ENCODE measurements around the gene DHX35.
A peak's percentile ranks its signal among the peaks of the same experiment; 100 is the strongest.

The DHX35 gene

DNA sequence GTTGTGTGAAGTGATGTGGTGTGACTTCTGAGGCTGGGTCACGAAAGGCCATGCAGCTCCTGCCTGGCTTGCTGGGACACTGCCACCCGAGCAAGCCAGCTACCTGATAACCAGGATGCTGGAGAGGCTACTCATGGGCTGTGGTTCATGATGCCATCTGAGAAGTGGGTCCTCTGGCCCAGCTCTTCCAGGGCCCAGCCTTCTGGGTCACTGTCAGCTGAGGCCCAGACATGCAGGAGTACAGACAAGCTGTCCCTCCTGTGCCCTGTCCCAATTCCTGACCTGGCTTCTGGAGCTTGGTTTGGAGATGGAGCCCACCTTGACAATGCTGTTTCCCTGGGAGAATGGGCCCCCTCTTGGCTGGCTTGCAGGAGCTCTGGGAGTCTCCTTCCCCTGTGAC lies 87.0 kb downstream of the DHX35 start:
- Histone ChIP-seq H2BK12ac (ENCODE audit: low read length in 2 of 2) (no peak overlapping the region), H3K18ac (ENCODE audit: low read depth in 1 of 2, low read length in 2 of 2) (no peak overlapping the region), H2BK5ac (ENCODE audit: low read depth, low read length, poor library complexity, severe bottlenecking) (no peak overlapping the region), H3K4ac (ENCODE audit: low read depth in 1 of 2, low read length in 2 of 2) (no peak overlapping the region), H4K91ac (ENCODE audit: low read length) (peak overlapping the region; percentile 1), H3K4me1 (ENCODE audit: control insufficient read depth, insufficient read depth, low read depth, low read length) (peaks cover 6% of the 10 kb centered on the region), H3K23ac (ENCODE audit: low read length in 2 of 2) (peak overlapping the region in 1 of 2 experiments; percentile 2), H3K9me3 (ENCODE audit: control insufficient read depth, low read length) (no peaks in the 10 kb centered on the region), H2AFZ (ENCODE audit: low read depth, low read length) (no peak overlapping the region), H4K8ac (ENCODE audit: low read length) (peak overlapping the region; percentile 56), H2AK5ac (ENCODE audit: low read length, severe bottlenecking) (no peak overlapping the region), H2BK15ac (ENCODE audit: low read depth, poor library complexity, severe bottlenecking) (no peak overlapping the region), H3K9ac (ENCODE audit: low read length) (peak overlapping the region; percentile 90), H3K79me1 (replicated peaks; ENCODE audit: low read length, poor library complexity, severe bottlenecking) (no peaks in the 10 kb centered on the region), H2BK120ac (ENCODE audit: low read depth, low read length) (no peak overlapping the region), H3K36me3 (ENCODE audit: control insufficient read depth in 1 of 2, insufficient read depth in 2 of 2, low read depth in 1 of 2, low read length in 2 of 2) (peaks cover 0 to 3% of the 10 kb centered on the region in 2 experiments), H3K27ac (ENCODE audit: low read length, poor library complexity, severe bottlenecking) (no peak overlapping the region), H3K4me2 (ENCODE audit: low read length, poor library complexity, severe bottlenecking) (no peak overlapping the region), H3K27me3 (ENCODE audit: control insufficient read depth in 1 of 2, insufficient read depth in 1 of 2, low read length in 2 of 2) (peaks cover 9 to 12% of the 10 kb centered on the region in 2 experiments), H3K14ac (ENCODE audit: low read length in 2 of 2) (no peak overlapping the region), H3K4me3 (ENCODE audit: insufficient read depth in 1 of 2, low read depth in 1 of 2, low read length in 2 of 2) (peak overlapping the region in 1 of 2 experiments; percentile 94)
- DNase-seq: no peak
- WGBS: 89% methylated on average over 2 of the region's 2 CpGs

DNA sequence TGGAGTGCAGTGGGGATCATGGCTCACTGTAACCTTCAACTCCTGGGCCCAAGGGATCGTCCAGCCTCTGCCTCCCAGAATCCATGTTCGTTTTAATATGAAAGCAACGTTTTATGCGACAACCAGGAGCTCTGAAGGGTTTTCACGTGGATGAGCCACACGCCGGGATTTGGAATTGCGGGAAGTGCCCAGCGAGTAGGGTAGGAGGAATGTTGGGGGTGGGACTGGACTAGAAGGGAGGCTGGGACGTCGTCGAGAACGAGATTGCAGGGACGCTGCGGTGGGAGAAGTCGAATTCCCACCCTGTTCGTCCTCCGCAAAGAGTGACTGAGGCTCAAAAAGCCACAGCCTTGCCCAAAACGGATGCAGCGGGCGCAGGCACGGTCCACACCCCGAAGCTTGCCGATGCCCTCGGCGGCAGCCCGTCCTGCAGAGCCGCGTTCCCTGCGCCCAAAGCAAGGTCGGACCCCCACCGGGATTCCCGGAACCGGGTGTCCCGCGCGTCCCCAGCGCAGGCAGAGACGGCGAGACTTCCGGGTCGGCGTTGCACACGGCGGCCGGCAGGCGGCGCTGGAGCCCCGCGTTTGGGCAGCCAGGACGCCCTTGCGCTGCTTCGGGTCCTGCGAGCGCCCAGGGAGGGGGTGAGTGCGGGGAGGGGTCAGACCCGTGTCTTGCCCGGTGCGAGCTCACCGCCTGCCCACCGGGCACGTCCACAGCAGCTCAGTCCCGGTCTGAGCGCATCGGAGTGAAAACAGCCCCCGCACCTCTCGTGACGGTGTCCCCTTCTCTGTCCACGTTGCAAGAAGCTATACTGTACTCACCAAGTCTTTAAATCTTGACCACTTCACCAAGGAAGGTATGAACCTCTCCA lies 87.8 kb downstream of the DHX35 start:
- Histone ChIP-seq H2AK5ac (ENCODE audit: low read length, severe bottlenecking) (no peak overlapping the region), H2BK15ac (ENCODE audit: low read depth, poor library complexity, severe bottlenecking) (peak overlapping the region; percentile 95), H2BK120ac (ENCODE audit: low read depth, low read length) (peak overlapping the region; percentile 66), H3K14ac (ENCODE audit: low read length in 2 of 2) (peak overlapping the region in 1 of 2 experiments; percentile 98), H3K23ac (ENCODE audit: low read length in 2 of 2) (peak overlapping the region in 1 of 2 experiments; percentile 46), H3K9ac (ENCODE audit: low read length) (peak overlapping the region; percentile 90), H3K9me3 (ENCODE audit: control insufficient read depth, low read length) (no peaks in the 10 kb centered on the region), H3K79me1 (replicated peaks; ENCODE audit: low read length, poor library complexity, severe bottlenecking) (no peaks in the 10 kb centered on the region), H3K4me2 (ENCODE audit: low read length, poor library complexity, severe bottlenecking) (peak overlapping the region; percentile 97), H2BK12ac (ENCODE audit: low read length in 2 of 2) (peak overlapping the region in 1 of 2 experiments; percentile 84), H3K27ac (ENCODE audit: low read length, poor library complexity, severe bottlenecking) (no peak overlapping the region), H4K8ac (ENCODE audit: low read length) (peak overlapping the region; percentile 99), H3K18ac (ENCODE audit: low read depth in 1 of 2, low read length in 2 of 2) (peak overlapping the region; percentile 95 to 97), H2AFZ (ENCODE audit: low read depth, low read length) (peak overlapping the region; percentile 92), H2BK5ac (ENCODE audit: low read depth, low read length, poor library complexity, severe bottlenecking) (no peak overlapping the region), H3K27me3 (ENCODE audit: control insufficient read depth in 1 of 2, insufficient read depth in 1 of 2, low read length in 2 of 2) (peaks cover 10 to 18% of the 10 kb centered on the region in 2 experiments), H4K91ac (ENCODE audit: low read length) (peak overlapping the region; percentile 97), H3K4me3 (ENCODE audit: insufficient read depth in 1 of 2, low read depth in 1 of 2, low read length in 2 of 2) (peak overlapping the region; percentile 88 to 94), H3K4me1 (ENCODE audit: control insufficient read depth, insufficient read depth, low read depth, low read length) (peaks cover 6% of the 10 kb centered on the region), H3K36me3 (ENCODE audit: control insufficient read depth in 1 of 2, insufficient read depth in 2 of 2, low read depth in 1 of 2, low read length in 2 of 2) (no peaks in the 10 kb centered on the region), H3K4ac (ENCODE audit: low read depth in 1 of 2, low read length in 2 of 2) (peak overlapping the region; percentile 74 to 98)
- WGBS: 3% methylated on average over 52 of the region's 69 CpGs
- peak; percentile 71 for DNase-seq

- no peak overlapping the region for H3K23ac ChIP-seq (ENCODE audit: low read length in 2 of 2)
- no peak overlapping the region for H2BK120ac ChIP-seq (ENCODE audit: low read depth, low read length)
- H2BK5ac ChIP-seq (ENCODE audit: low read depth, low read length, poor library complexity, severe bottlenecking): no peak overlapping the region
- peak overlapping the region in 1 of 2 experiments; percentile 94 for H3K4me3 ChIP-seq (ENCODE audit: insufficient read depth in 1 of 2, low read depth in 1 of 2, low read length in 2 of 2)
- no peak overlapping the region for H2BK15ac ChIP-seq (ENCODE audit: low read depth, poor library complexity, severe bottlenecking)
- H3K4ac ChIP-seq (ENCODE audit: low read depth in 1 of 2, low read length in 2 of 2): no peak overlapping the region
- H3K27me3 ChIP-seq (ENCODE audit: control insufficient read depth in 1 of 2, insufficient read depth in 1 of 2, low read length in 2 of 2): peaks cover 12 to 24% of the 10 kb centered on the region in 2 experiments
- no peak overlapping the region for H2BK12ac ChIP-seq (ENCODE audit: low read length in 2 of 2)
- H3K79me1 ChIP-seq (replicated peaks; ENCODE audit: low read length, poor library complexity, severe bottlenecking): no peaks in the 10 kb centered on the region
- H2AK5ac ChIP-seq (ENCODE audit: low read length, severe bottlenecking): no peak overlapping the region
- no peaks in the 10 kb centered on the region for H3K36me3 ChIP-seq (ENCODE audit: control insufficient read depth in 1 of 2, insufficient read depth in 2 of 2, low read depth in 1 of 2, low read length in 2 of 2)
- peak overlapping the region; percentile 97 for H3K4me2 ChIP-seq (ENCODE audit: low read length, poor library complexity, severe bottlenecking)
- no peak overlapping the region for H4K91ac ChIP-seq (ENCODE audit: low read length)
- no peak overlapping the region for H4K8ac ChIP-seq (ENCODE audit: low read length)
- H2AFZ ChIP-seq (ENCODE audit: low read depth, low read length): peak overlapping the region; percentile 90
- H3K14ac ChIP-seq (ENCODE audit: low read length in 2 of 2): no peak overlapping the region
- DNase-seq: no peak
- H3K9ac ChIP-seq (ENCODE audit: low read length): peak overlapping the region; percentile 90
- peak overlapping the region in 1 of 2 experiments; percentile 17 for H3K18ac ChIP-seq (ENCODE audit: low read depth in 1 of 2, low read length in 2 of 2)
- H3K9me3 ChIP-seq (ENCODE audit: control insufficient read depth, low read length): no peaks in the 10 kb centered on the region
- H3K4me1 ChIP-seq (ENCODE audit: control insufficient read depth, insufficient read depth, low read depth, low read length): peaks cover 6% of the 10 kb centered on the region
- whole genome bisulfite sequencing: 74% methylated on average over 4 of the region's 4 CpGs
- no peak overlapping the region for H3K27ac ChIP-seq (ENCODE audit: low read length, poor library complexity, severe bottlenecking)
These were observed 88.4 kb downstream of the DHX35 start for GRCh38 chr20:39050555-39050902.

DNA sequence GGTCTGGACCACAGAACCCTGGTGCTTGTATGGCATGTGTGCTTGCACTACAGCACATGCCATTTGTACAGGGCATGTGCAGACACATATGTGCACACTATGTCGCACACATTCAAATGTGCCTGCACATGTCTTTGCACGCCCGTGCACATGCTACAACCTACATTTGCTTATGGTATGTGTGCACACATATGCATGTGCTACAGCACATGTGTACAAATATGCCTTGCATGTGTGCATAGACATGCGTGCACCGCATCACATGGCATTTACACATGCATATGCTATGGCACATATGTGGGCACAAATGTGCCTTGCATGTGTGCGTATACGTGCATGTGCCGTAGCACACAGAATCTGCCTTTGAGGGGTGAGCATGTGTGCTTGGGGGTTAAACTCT lies 90.5 kb downstream of the DHX35 start:
- H2BK120ac ChIP-seq (ENCODE audit: low read depth, low read length): no peak overlapping the region
- 94% methylated on average over 8 of the region's 8 CpGs for WGBS

More for the DNA sequence above, 90.5 kb downstream of the DHX35 start:
- Histone ChIP-seq H3K23ac (ENCODE audit: low read length in 2 of 2) (no peak overlapping the region), H3K36me3 (ENCODE audit: control insufficient read depth in 1 of 2, insufficient read depth in 2 of 2, low read depth in 1 of 2, low read length in 2 of 2) (no peaks in the 10 kb centered on the region), H3K4me2 (ENCODE audit: low read length, poor library complexity, severe bottlenecking) (no peak overlapping the region), H3K14ac (ENCODE audit: low read length in 2 of 2) (peak overlapping the region in 1 of 2 experiments; percentile 87), H3K18ac (ENCODE audit: low read depth in 1 of 2, low read length in 2 of 2) (no peak overlapping the region), H2BK5ac (ENCODE audit: low read depth, low read length, poor library complexity, severe bottlenecking) (no peak overlapping the region), H3K9me3 (ENCODE audit: control insufficient read depth, low read length) (no peaks in the 10 kb centered on the region), H3K4me3 (ENCODE audit: insufficient read depth in 1 of 2, low read depth in 1 of 2, low read length in 2 of 2) (no peak overlapping the region), H3K9ac (ENCODE audit: low read length) (no peak overlapping the region), H2BK12ac (ENCODE audit: low read length in 2 of 2) (no peak overlapping the region), H3K79me1 (replicated peaks; ENCODE audit: low read length, poor library complexity, severe bottlenecking) (no peaks in the 10 kb centered on the region), H4K8ac (ENCODE audit: low read length) (no peak overlapping the region), H3K4me1 (ENCODE audit: control insufficient read depth, insufficient read depth, low read depth, low read length) (peaks cover 6% of the 10 kb centered on the region), H4K91ac (ENCODE audit: low read length) (no peak overlapping the region), H3K27me3 (ENCODE audit: control insufficient read depth in 1 of 2, insufficient read depth in 1 of 2, low read length in 2 of 2) (peaks cover 23 to 43% of the 10 kb centered on the region in 2 experiments), H2BK15ac (ENCODE audit: low read depth, poor library complexity, severe bottlenecking) (no peak overlapping the region), H2AFZ (ENCODE audit: low read depth, low read length) (no peak overlapping the region), H3K4ac (ENCODE audit: low read depth in 1 of 2, low read length in 2 of 2) (no peak overlapping the region), H2AK5ac (ENCODE audit: low read length, severe bottlenecking) (no peak overlapping the region), H3K27ac (ENCODE audit: low read length, poor library complexity, severe bottlenecking) (no peak overlapping the region)
- no peak for DNase-seq
